Trophoblast cell (in vitro differentiated cells and primary cell): ENCODE measurements around the gene C3orf18.

Experiments
- DNase-seq, 2 donors: peaks; one replicate each; pipeline ENCODE4 v3.0.0-alpha.2; 2016
- H2AFZ ChIP-seq: 2 replicates; pipeline ENCODE4 v1.6.1; 2013; ENCODE audit warnings: low read length, moderate library complexity, mild to moderate bottlenecking; ENCODE audit not compliant: insufficient read depth, poor library complexity
- H2AK5ac ChIP-seq: 2 replicates; pipeline ENCODE4 v1.6.1; 2013; ENCODE audit warnings: mild to moderate bottlenecking, low read length
- H2BK120ac ChIP-seq: 2 replicates; pipeline ENCODE4 v1.6.1; 2013; ENCODE audit warnings: low read length, mild to moderate bottlenecking, moderate library complexity; ENCODE audit not compliant: insufficient read depth, poor library complexity
- H2BK12ac ChIP-seq: 2 replicates; pipeline ENCODE4 v1.6.1; 2013; ENCODE audit warnings: mild to moderate bottlenecking, low read length, moderate library complexity
- H2BK5ac ChIP-seq: 2 replicates; pipeline ENCODE4 v1.6.1; 2013; ENCODE audit warnings: low read length, low read depth, moderate library complexity, mild to moderate bottlenecking; ENCODE audit not compliant: poor library complexity
- H3K14ac ChIP-seq: 2 replicates; pipeline ENCODE4 v1.6.1; 2013; ENCODE audit warnings: mild to moderate bottlenecking, low read length
- H3K18ac ChIP-seq: 2 replicates; pipeline ENCODE4 v1.6.1; 2013; ENCODE audit warnings: mild to moderate bottlenecking, low read length
- H3K23ac ChIP-seq: 2 replicates; pipeline ENCODE4 v1.6.1; 2013; ENCODE audit warnings: low read length
- H3K27ac ChIP-seq: 2 replicates; pipeline ENCODE4 v1.5.1; 2013; ENCODE audit warnings: low read depth, mild to moderate bottlenecking, inconsistent platforms, low read length, moderate library complexity
- H3K27me3 ChIP-seq: 2 replicates; pipeline ENCODE4 v1.6.1; 2013; ENCODE audit warnings: inconsistent platforms, mild to moderate bottlenecking, low read length, moderate library complexity; ENCODE audit not compliant: insufficient read depth
- H3K36me3 ChIP-seq, 2 experiments: 1 replicate in 1 of 2; 2 replicates in 1 of 2; pipeline ENCODE4 v1.6.1; 2013; ENCODE audit warnings: low read length in 2 of 2, mild to moderate bottlenecking in 2 of 2, moderate library complexity in 1 of 2; ENCODE audit not compliant: insufficient read depth in 2 of 2, control insufficient read depth in 1 of 2
- H3K4ac ChIP-seq: 2 replicates; pipeline ENCODE4 v1.6.1; 2013; ENCODE audit warnings: low read depth, mild to moderate bottlenecking, low read length, moderate library complexity
- H3K4me1 ChIP-seq, 2 experiments: 1 replicate in 1 of 2; 2 replicates in 1 of 2; pipeline ENCODE4 v1.6.1; 2013; ENCODE audit warnings: low read length in 2 of 2, mild to moderate bottlenecking in 2 of 2, moderate library complexity in 1 of 2; ENCODE audit not compliant: insufficient read depth in 2 of 2, control insufficient read depth in 1 of 2
- H3K4me2 ChIP-seq: 2 replicates; pipeline ENCODE4 v1.6.1; 2013; ENCODE audit warnings: inconsistent platforms, mild to moderate bottlenecking, low read length, moderate library complexity
- H3K4me3 ChIP-seq: 2 replicates; pipeline ENCODE4 v1.5.1; 2013; ENCODE audit warnings: mild to moderate bottlenecking, low read depth, low read length, inconsistent platforms
- H3K79me1 ChIP-seq: one replicate; pipeline ENCODE4 v1.6.1; 2013; ENCODE audit warnings: low read length
- H3K79me2 ChIP-seq: 2 replicates; pipeline ENCODE4 v1.6.1; 2013; ENCODE audit warnings: low read length, mild to moderate bottlenecking; ENCODE audit not compliant: control insufficient read depth, insufficient read depth, poor library complexity
- H3K9ac ChIP-seq: 2 replicates; pipeline ENCODE4 v1.6.1; 2013; ENCODE audit warnings: mild to moderate bottlenecking, low read length
- H3K9me3 ChIP-seq: 2 replicates; pipeline ENCODE4 v1.6.1; 2013; ENCODE audit warnings: low read depth, mild to moderate bottlenecking, control low read depth, inconsistent platforms, low read length; ENCODE audit not compliant: insufficient read depth
- H4K12ac ChIP-seq: 2 replicates; pipeline ENCODE4 v1.6.1; 2013; ENCODE audit warnings: low read depth, mild to moderate bottlenecking, low read length, moderate library complexity
- H4K8ac ChIP-seq: 2 replicates; pipeline ENCODE4 v1.6.1; 2013; ENCODE audit warnings: low read depth, mild to moderate bottlenecking, low read length, moderate library complexity
- H4K91ac ChIP-seq: one replicate; pipeline ENCODE4 v1.6.1; 2013; ENCODE audit warnings: low read depth, mild to moderate bottlenecking, low read length, moderate library complexity
- WGBS: extraction: QIAGEN DNeasy Blood & Tissue Kit; methylation state at CpG from one replicate; pipeline ENCODE4 v1.1.7; 2013; ENCODE audit warnings: missing lambda C conversion rate; ENCODE audit not compliant: insufficient read length, insufficient coverage; ENCODE audit errors: extremely low coverage; 5-methylcytosine and 5-hydroxymethylcytosine counted together

C3orf18 gene

GRCh38 chr3:50512131-50512530, 55.4 kb downstream of the C3orf18 start:
- Histone ChIP-seq H3K9me3 (no peaks in the 10 kb centered on the region), H3K27me3 (no peaks in the 10 kb centered on the region), H3K4ac (no peak overlapping the region), H3K4me3 (no peak overlapping the region), H3K4me2 (no peak overlapping the region), H3K18ac (no peak overlapping the region), H2BK5ac (no peak overlapping the region), H3K36me3 (no peaks in the 10 kb centered on the region), H3K27ac (no peak overlapping the region), H2BK120ac (no peak overlapping the region), H4K8ac (no peak overlapping the region), H2BK12ac (no peak overlapping the region), H4K12ac (no peak overlapping the region), H3K79me2 (no peaks in the 10 kb centered on the region), H4K91ac (no peak overlapping the region), H3K14ac (no peak overlapping the region), H3K23ac (no peak overlapping the region), H3K9ac (no peak overlapping the region), H2AK5ac (no peak overlapping the region), H2AFZ (no peak overlapping the region), H3K4me1 (no peaks in the 10 kb centered on the region), H3K79me1 (no peaks in the 10 kb centered on the region)
- no CpG with 5 or more reads among the region's 3 CpGs for WGBS
- DNase-seq, result no peak

GRCh38 chr3:50510325-50510724, 57.2 kb downstream of the C3orf18 start:
- Histone ChIP-seq H3K9ac (no peak overlapping the region), H4K12ac (no peak overlapping the region), H3K79me1 (no peaks in the 10 kb centered on the region), H3K27ac (no peak overlapping the region), H3K27me3 (no peaks in the 10 kb centered on the region), H3K4me3 (no peak overlapping the region), H3K4ac (no peak overlapping the region), H2AK5ac (no peak overlapping the region), H3K9me3 (no peaks in the 10 kb centered on the region), H3K36me3 (no peaks in the 10 kb centered on the region), H3K79me2 (no peaks in the 10 kb centered on the region), H3K4me1 (no peaks in the 10 kb centered on the region), H2BK5ac (no peak overlapping the region), H3K14ac (no peak overlapping the region), H2AFZ (no peak overlapping the region), H3K23ac (no peak overlapping the region), H2BK12ac (no peak overlapping the region), H2BK120ac (no peak overlapping the region), H4K8ac (no peak overlapping the region), H3K18ac (no peak overlapping the region), H3K4me2 (no peak overlapping the region), H4K91ac (no peak overlapping the region)
- no CpG with 5 or more reads among the region's 2 CpGs for WGBS
- no peak for DNase-seq

- Histone ChIP-seq H2BK120ac (no peak overlapping the region), H4K12ac (no peak overlapping the region), H2BK5ac (no peak overlapping the region), H3K9ac (no peak overlapping the region), H3K9me3 (peaks cover 3% of the 10 kb centered on the region), H3K27me3 (peaks cover 2% of the 10 kb centered on the region), H4K8ac (no peak overlapping the region), H3K27ac (no peak overlapping the region), H3K36me3 (no peaks in the 10 kb centered on the region), H3K14ac (no peak overlapping the region), H2BK12ac (no peak overlapping the region), H3K18ac (no peak overlapping the region), H3K23ac (no peak overlapping the region), H3K4me3 (no peak overlapping the region), H3K4ac (no peak overlapping the region), H3K4me2 (no peak overlapping the region), H3K4me1 (no peaks in the 10 kb centered on the region), H4K91ac (no peak overlapping the region), H3K79me1 (no peaks in the 10 kb centered on the region), H2AK5ac (no peak overlapping the region), H3K79me2 (no peaks in the 10 kb centered on the region), H2AFZ (no peak overlapping the region)
- DNase-seq, result no peak
- no CpG with 5 or more reads among the region's 5 CpGs for WGBS
These were observed 57.8 kb downstream of the C3orf18 start for GRCh38 chr3:50509715-50510114.

- H2AK5ac ChIP-seq, result no peak overlapping the region
- H2BK5ac ChIP-seq, result no peak overlapping the region
- no peak overlapping the region for H3K14ac ChIP-seq
- peaks cover 3% of the 10 kb centered on the region for H3K9me3 ChIP-seq
- H3K36me3 ChIP-seq, result no peaks in the 10 kb centered on the region
- H3K79me1 ChIP-seq, result no peaks in the 10 kb centered on the region
- H3K27ac ChIP-seq, result no peak overlapping the region
- H3K23ac ChIP-seq, result no peak overlapping the region
- no peak overlapping the region for H4K12ac ChIP-seq
- DNase-seq, result no peak
- H3K4ac ChIP-seq, result no peak overlapping the region
- H3K4me3 ChIP-seq, result no peak overlapping the region
- H3K18ac ChIP-seq, result no peak overlapping the region
- H3K27me3 ChIP-seq, result peaks cover 10% of the 10 kb centered on the region
- H3K4me1 ChIP-seq, result no peaks in the 10 kb centered on the region
- H2BK12ac ChIP-seq, result no peak overlapping the region
- no peak overlapping the region for H2BK120ac ChIP-seq
- no peak overlapping the region for H3K4me2 ChIP-seq
- no peak overlapping the region for H3K9ac ChIP-seq
- H4K91ac ChIP-seq, result no peak overlapping the region
- H2AFZ ChIP-seq, result no peak overlapping the region
- H4K8ac ChIP-seq, result no peak overlapping the region
- no peaks in the 10 kb centered on the region for H3K79me2 ChIP-seq
- WGBS, result no CpG with 5 or more reads among the region's 1 CpG
These were observed 58.7 kb downstream of the C3orf18 start for GRCh38 chr3:50508821-50509220.
